Adrenal gland (tissue), 12 donors: Measurements from ENCODE around the gene AUTS2. TPM values are rescaled to one million over a fixed set of nuclear protein-coding genes. Genes with fewer than 3 reads are reported as not detected.

Experiments used
- DNase-seq, 7 donors: peaks; one replicate each; pipeline ENCODE4 v3.0.0-alpha.2; 2019 to 2020
- H3K27ac ChIP-seq, 5 donors: fragments of 200-600 bp; sonication (generic) in 4 of 5; 1 replicate in 3 of 5; 2 replicates in 2 of 5; pipeline versions ENCODE4 v1.5.1 to v1.8.0; 2016 to 2020; ENCODE audit warnings: mild to moderate bottlenecking in 1 of 5
- H3K27me3 ChIP-seq: fragments of 200-600 bp; 2 replicates; pipeline ENCODE4 v1.8.0; 2021
- H3K36me3 ChIP-seq, 2 donors: fragments of 200-600 bp; replicated peaks in 1 of 2; 1 replicate in 1 of 2; 2 replicates in 1 of 2; pipeline versions ENCODE4 v1.5.1 to v1.8.0; 2018 to 2022
- H3K4me1 ChIP-seq, 2 donors: fragments of 200-600 bp; replicated peaks in 1 of 2; 1 replicate in 1 of 2; 2 replicates in 1 of 2; pipeline versions ENCODE4 v1.5.1 to v1.8.0; 2018 to 2021
- H3K4me3 ChIP-seq, 4 donors: fragments of 200-600 bp; sonication (generic) in 3 of 4; one replicate each; pipeline ENCODE4 v1.5.1; 2016 to 2018
- H3K9me3 ChIP-seq, 3 donors: fragments of 200-600 bp; sonication (generic) in 1 of 3; replicated peaks in 1 of 3; 1 replicate in 2 of 3; 2 replicates in 1 of 3; pipeline versions ENCODE4 v1.5.1 to v1.8.0; 2016 to 2021
- POLR2A ChIP-seq, 2 donors: fragments of 450-650 bp; IDR thresholded peaks; one replicate each; pipeline ENCODE4 v1.6.1; 2017; ENCODE audit warnings: antibody characterized with exemption in 2 of 2, mild to moderate bottlenecking in 2 of 2, moderate library complexity in 1 of 2
- WGBS, 4 donors: extraction: QIAGEN DNeasy Blood & Tissue Kit in 2 of 4; methylation state at CpG; one replicate each; pipeline versions ENCODE4 v1.1.5 to v1.1.7; 2013 to 2017; 5-methylcytosine and 5-hydroxymethylcytosine counted together
- intact Hi-C, 2 donors: fragments of 100-400 bp; cut with DNase I; formaldehyde crosslinking; loops; one replicate each; pipeline versions ENCODE4 v1.14.1 to v1.15.0; 2022 to 2023
- polyA plus RNA-seq, 3 donors: library from polyadenylated mRNA; stranded (reverse); fragments of 200-250 nt in 2 of 3; fragments of 350-450 nt in 1 of 3; fragmentation: Illumina TruSeq in 1 of 3; extraction: RNeasy Lipid Tissue Mini Kit (QIAGEN cat#74804) in 1 of 3; gene quantifications; one replicate each; pipeline ENCODE4 v1.2.3, GENCODE V29; 2013 to 2014
- total RNA-seq, 9 donors: library from RNA; depleted of rRNA in 4 of 9; stranded (reverse); fragments of >200 nt in 4 of 9; fragments of 120-200 nt in 1 of 9; fragmentation: NEBNext Ultra II Directional in 1 of 9; extraction: Animal tissue kit (Norgen Biotek cat#: 25700) in 1 of 9; gene quantifications; one replicate each; pipeline versions ENCODE4 v1.1.0 to v1.2.4, GENCODE V29; 2013 to 2023
- TF ChIP-seq, protein P1 (sequence below), 6 experiments: fragments of 450-650 bp in 4 of 6; fragments of 200-600 bp in 2 of 6; sonication (generic) in 1 of 6; IDR thresholded peaks; 1 replicate in 5 of 6; 2 replicates in 1 of 6; pipeline versions ENCODE4 v1.5.1 to v1.8.0; 2016 to 2021; ENCODE audit warnings: antibody characterized with exemption in 6 of 6, mild to moderate bottlenecking in 2 of 6, moderate library complexity in 1 of 6
- donor health status: healthy with polysubstance abuse.
- donor health status: Bipolar disorder and iron deficiency.
- donor health status: DM: yes; HTN: yes; CAD: no.
- donor health status: DM: no; HTN: no; CAD: no.
- donor health status: DM: no; HTN: no; CAD: no.
- donor health status: DM: yes; HTN: yes; CAD: no.

The AUTS2 gene
- total and polyA plus RNA-seq, 12 donors, result 6.4 to 44.0 (median 15.2) TPM

DNA sequence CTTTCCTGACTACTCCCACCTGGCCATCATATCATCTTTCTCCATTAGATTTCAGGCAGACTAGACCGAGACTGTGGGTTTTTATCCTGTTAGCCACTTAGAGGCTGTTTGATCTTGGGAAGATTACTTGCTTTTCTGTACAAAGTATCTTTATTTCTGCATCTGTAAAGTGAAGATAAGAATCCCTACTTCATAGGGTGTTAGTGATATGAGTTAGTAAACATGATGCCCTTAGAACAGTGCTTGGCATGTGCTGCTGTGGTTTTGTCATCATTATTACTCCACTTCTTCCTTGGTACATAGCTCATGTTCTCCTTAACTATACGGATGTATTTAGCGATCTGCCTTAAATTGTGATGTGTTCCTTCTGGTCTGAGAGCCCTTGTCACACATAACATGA lies 165.2 kb downstream of the AUTS2 start:
- no peaks in the 10 kb centered on the region for H3K9me3 ChIP-seq
- intact Hi-C loops, result no loop called here
- no peaks in the 10 kb centered on the region for H3K4me1 ChIP-seq
- H3K27me3 ChIP-seq, result no peaks in the 10 kb centered on the region
- no peaks in the 10 kb centered on the region for H3K36me3 ChIP-seq
- no peak overlapping the region for H3K4me3 ChIP-seq
- no peak overlapping the region for H3K27ac ChIP-seq
- TF ChIP-seq, protein P1, sequence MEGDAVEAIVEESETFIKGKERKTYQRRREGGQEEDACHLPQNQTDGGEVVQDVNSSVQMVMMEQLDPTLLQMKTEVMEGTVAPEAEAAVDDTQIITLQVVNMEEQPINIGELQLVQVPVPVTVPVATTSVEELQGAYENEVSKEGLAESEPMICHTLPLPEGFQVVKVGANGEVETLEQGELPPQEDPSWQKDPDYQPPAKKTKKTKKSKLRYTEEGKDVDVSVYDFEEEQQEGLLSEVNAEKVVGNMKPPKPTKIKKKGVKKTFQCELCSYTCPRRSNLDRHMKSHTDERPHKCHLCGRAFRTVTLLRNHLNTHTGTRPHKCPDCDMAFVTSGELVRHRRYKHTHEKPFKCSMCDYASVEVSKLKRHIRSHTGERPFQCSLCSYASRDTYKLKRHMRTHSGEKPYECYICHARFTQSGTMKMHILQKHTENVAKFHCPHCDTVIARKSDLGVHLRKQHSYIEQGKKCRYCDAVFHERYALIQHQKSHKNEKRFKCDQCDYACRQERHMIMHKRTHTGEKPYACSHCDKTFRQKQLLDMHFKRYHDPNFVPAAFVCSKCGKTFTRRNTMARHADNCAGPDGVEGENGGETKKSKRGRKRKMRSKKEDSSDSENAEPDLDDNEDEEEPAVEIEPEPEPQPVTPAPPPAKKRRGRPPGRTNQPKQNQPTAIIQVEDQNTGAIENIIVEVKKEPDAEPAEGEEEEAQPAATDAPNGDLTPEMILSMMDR (IDR thresholded peaks at IDR 0.05), result no peak
- TF ChIP-seq POLR2A (IDR thresholded peaks at IDR 0.05), result no peak
- WGBS, 4 donors, result 80 to 93% (median 85%) methylated on average over 3 of the region's 3 CpGs
- DNase-seq, result no peak

DNA sequence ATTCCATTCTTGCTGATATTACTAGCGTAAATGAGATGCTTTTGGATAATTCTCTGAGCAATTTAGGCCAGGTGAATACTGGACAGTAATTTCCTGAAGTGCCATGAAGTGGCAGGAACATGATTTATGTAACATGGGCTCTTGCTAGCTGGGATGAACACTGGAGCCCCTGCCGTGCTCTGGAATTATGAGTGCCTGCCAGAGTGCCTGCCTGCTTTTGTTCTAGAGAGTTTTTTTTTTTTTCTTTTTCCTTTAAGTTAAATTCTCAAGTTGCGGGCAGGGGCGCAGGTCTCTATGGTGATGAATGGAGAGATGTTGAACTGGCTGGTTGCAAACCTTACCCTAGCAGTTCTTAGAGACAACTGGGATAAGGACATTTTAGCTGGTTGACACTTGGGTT lies 165.9 kb downstream of the AUTS2 start:
- no peak overlapping the region for H3K27ac ChIP-seq
- DNase-seq, result no peak
- no peaks in the 10 kb centered on the region for H3K36me3 ChIP-seq
- intact Hi-C loops, result no loop called here
- peaks cover 0 to 3% of the 10 kb centered on the region in 2 donors for H3K4me1 ChIP-seq
- no peaks in the 10 kb centered on the region for H3K27me3 ChIP-seq
- no peak overlapping the region for H3K4me3 ChIP-seq
- WGBS, 4 donors, result 70 to 80% (median 72%) methylated on average over 4 of the region's 4 CpGs
- no peaks in the 10 kb centered on the region for H3K9me3 ChIP-seq
- TF ChIP-seq POLR2A (IDR thresholded peaks at IDR 0.05), result no peak
- TF ChIP-seq, protein P1 (IDR thresholded peaks at IDR 0.05), result no peak

DNA sequence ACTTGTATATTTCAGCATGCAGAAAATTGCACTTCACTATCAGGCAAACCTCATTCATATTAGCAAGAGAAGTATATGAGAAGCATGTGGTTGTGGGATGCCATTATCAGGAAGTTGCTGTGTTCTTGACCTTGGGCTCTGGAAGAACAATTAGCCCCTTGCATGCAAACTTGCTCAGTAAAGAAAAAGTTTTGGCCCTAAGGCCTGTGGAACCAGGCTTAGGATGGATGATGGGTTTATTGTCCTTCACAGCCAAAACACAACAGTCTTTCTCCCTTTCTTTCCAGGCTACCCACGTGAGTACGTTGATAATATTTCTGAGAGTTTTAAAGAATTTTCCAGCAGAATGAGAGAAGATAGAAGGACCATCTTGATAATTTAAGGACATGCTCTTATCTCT lies 166.4 kb downstream of the AUTS2 start:
- DNase-seq, result no peak
- 87 to 94% (median 92%) methylated on average over 2 of the region's 2 CpGs for WGBS, 4 donors

DNA sequence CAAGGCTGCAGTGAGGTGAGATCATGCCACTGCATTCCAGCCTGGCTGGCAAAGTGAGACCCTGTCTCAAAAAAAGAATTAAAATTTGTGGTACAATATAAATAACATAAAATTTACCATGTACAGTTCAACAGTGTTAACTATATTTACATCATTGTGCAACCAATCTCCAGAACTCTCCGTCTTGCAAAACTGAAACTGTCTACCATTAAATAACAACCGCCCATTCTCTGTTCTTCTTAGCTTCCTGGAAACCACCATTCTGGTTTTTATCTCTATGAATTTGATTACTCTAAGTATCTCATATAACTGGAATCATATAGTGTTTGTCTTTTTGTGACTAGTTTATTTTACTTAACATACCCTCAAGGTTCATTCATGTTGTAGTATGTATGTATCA lies 167.6 kb downstream of the AUTS2 start:
- intact Hi-C loops, result no loop called here
- no peak for DNase-seq
- H3K4me3 ChIP-seq, result no peak overlapping the region

More for the DNA sequence above, 166.4 kb downstream of the AUTS2 start:
- intact Hi-C loops, result no loop called here
- Histone ChIP-seq H3K27me3 (no peaks in the 10 kb centered on the region), H3K27ac (no peak overlapping the region), H3K4me1 (peaks cover 0 to 8% of the 10 kb centered on the region in 2 donors), H3K36me3 (no peaks in the 10 kb centered on the region), H3K4me3 (no peak overlapping the region), H3K9me3 (no peaks in the 10 kb centered on the region)
- TF ChIP-seq, protein P1 (IDR thresholded peaks at IDR 0.05), result no peak
- TF ChIP-seq POLR2A (IDR thresholded peaks at IDR 0.05), result no peak

More for the DNA sequence above, 167.6 kb downstream of the AUTS2 start:
- TF ChIP-seq, protein P1 (IDR thresholded peaks at IDR 0.05), result no peak
- TF ChIP-seq POLR2A (IDR thresholded peaks at IDR 0.05), result no peak
- Histone ChIP-seq H3K9me3 (no peaks in the 10 kb centered on the region), H3K27me3 (no peaks in the 10 kb centered on the region), H3K27ac (no peak overlapping the region), H3K36me3 (no peaks in the 10 kb centered on the region), H3K4me1 (peaks cover 0 to 8% of the 10 kb centered on the region in 2 donors)
- 79 to 85% (median 84%) methylated on average over 2 of the region's 2 CpGs for WGBS, 4 donors
